Spleen (tissue), 7 donors: ENCODE data around the gene WDR86.

Experiments used
- POLR2A ChIP-seq, 3 donors: fragments of 450-650 bp; IDR thresholded peaks; one replicate each; pipeline ENCODE4 v1.5.1; 2017; ENCODE audit warnings: antibody characterized with exemption in 3 of 3, mild to moderate bottlenecking in 1 of 3
- TF ChIP-seq, protein P1 (sequence below), 11 experiments: fragments of 200-600 bp in 7 of 11; fragments of 450-650 bp in 4 of 11; sonication (generic) in 4 of 11; IDR thresholded peaks in 8 of 11; conservative IDR thresholded peaks in 3 of 11; 1 replicate in 7 of 11; 2 replicates in 4 of 11; pipeline versions ENCODE4 v1.4.0 to v1.8.0; 2016 to 2021; ENCODE audit warnings: antibody characterized with exemption in 11 of 11, inconsistent platforms in 4 of 11, mild to moderate bottlenecking in 1 of 11
- donor health status: DM: no; HTN: no; CAD: no; lungs with moderate emphysema.
- donor health status: DM: no; HTN: no; CAD: no.
- donor health status: DM: no; HTN: no; CAD: no.

DNA sequence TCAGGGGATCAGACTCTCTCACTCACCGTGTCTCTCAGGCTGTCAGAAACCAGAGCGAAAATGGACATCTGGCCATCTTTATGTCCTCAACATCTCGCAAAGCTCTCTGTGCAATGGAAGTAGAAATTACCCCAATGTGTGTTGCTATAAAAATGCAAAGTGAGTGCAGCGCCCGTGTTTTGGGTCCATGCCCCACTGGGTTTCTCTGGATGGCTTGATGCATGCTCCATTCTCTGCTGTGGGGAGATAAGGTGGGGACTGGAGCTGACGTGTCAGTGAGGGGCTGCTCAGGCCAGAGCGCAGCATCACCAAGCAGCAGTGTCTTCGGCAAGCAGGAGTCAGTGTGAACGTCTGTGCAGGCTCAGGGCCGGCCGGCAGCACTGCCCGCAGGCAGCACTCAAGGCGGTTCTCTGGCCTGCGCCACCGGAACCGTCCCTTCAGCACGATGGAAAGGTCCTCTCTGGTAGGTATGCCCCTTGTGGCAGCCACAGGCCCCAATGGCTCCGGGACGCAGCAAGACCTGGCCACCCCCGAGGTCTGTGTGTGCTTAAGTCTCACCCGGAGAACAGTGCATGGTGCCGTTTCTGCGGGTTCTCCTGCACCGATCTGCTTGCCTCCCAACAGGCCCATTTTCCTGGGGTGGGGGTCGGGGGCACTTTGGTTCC is 30.2 kb downstream of the WDR86 start:
- TF ChIP-seq, protein P1, sequence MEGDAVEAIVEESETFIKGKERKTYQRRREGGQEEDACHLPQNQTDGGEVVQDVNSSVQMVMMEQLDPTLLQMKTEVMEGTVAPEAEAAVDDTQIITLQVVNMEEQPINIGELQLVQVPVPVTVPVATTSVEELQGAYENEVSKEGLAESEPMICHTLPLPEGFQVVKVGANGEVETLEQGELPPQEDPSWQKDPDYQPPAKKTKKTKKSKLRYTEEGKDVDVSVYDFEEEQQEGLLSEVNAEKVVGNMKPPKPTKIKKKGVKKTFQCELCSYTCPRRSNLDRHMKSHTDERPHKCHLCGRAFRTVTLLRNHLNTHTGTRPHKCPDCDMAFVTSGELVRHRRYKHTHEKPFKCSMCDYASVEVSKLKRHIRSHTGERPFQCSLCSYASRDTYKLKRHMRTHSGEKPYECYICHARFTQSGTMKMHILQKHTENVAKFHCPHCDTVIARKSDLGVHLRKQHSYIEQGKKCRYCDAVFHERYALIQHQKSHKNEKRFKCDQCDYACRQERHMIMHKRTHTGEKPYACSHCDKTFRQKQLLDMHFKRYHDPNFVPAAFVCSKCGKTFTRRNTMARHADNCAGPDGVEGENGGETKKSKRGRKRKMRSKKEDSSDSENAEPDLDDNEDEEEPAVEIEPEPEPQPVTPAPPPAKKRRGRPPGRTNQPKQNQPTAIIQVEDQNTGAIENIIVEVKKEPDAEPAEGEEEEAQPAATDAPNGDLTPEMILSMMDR (IDR thresholded peaks at IDR 0.05 in 8 of 11, conservative IDR thresholded peaks at IDR 0.05 in 3 of 11): no peak
- no peak for TF ChIP-seq POLR2A (IDR thresholded peaks at IDR 0.05)
